HepG2 (cell line): ENCODE results near the gene CHPF. TPM values are rescaled to one million over a fixed set of nuclear protein-coding genes. Genes with fewer than 3 reads are reported as not detected.

ENCODE experiments used
- BCL3 ChIP-seq: sonication (generic); formaldehyde crosslinking; IDR thresholded peaks from 2 replicates; pipeline ENCODE4 v1.5.1; 2020; ENCODE audit warnings: mild to moderate bottlenecking, missing genetic modification reagents, moderate library complexity
- ELF3 ChIP-seq: IDR thresholded peaks from 2 replicates; pipeline ENCODE4 v1.6.1; 2016; ENCODE audit warnings: missing genetic modification reagents, missing compliant biosample characterization
- ERF ChIP-seq: IDR thresholded peaks from 2 replicates; pipeline ENCODE4 v1.6.1; 2018; ENCODE audit warnings: missing biosample characterization, missing genetic modification reagents
- FIP1L1 ChIP-seq: fragments of 200-400 bp; formaldehyde crosslinking; IDR thresholded peaks from 2 replicates; pipeline ENCODE4 v1.6.1; 2018; ENCODE audit warnings: low read depth, mild to moderate bottlenecking, low read length, moderate library complexity, borderline replicate concordance; ENCODE audit not compliant: insufficient read depth
- FLYWCH1 ChIP-seq: sonication (generic); formaldehyde crosslinking; IDR thresholded peaks from 2 replicates; pipeline ENCODE4 v1.8.1; 2023; ENCODE audit warnings: mild to moderate bottlenecking, missing genetic modification reagents
- GPBP1L1 ChIP-seq: sonication (generic); formaldehyde crosslinking; IDR thresholded peaks from 2 replicates; pipeline ENCODE4 v1.5.0; 2020; ENCODE audit warnings: mild to moderate bottlenecking, missing genetic modification reagents
- MTA1 ChIP-seq: sonication (generic); formaldehyde crosslinking; IDR thresholded peaks from 2 replicates; pipeline ENCODE4 v1.4.0; 2020; ENCODE audit warnings: missing genetic modification reagents, mild to moderate bottlenecking, borderline replicate concordance
- TEAD3 ChIP-seq: optimal IDR thresholded peaks from 2 replicates; pipeline ENCODE3; 2016; ENCODE audit warnings: borderline replicate concordance
- ZNF800 ChIP-seq: sonication (generic); formaldehyde crosslinking; IDR thresholded peaks from 2 replicates; pipeline ENCODE4 v1.4.0; 2020; ENCODE audit warnings: missing genetic modification reagents
- polyA plus RNA-seq, 8 experiments: library from polyadenylated mRNA; depleted of rRNA in 3 of 8; stranded (reverse) in 7 of 8; unstranded in 1 of 8; fragments of >200 nt; fragmentation: Illumina TruSeq in 4 of 8; extraction: Trizol in 4 of 8; gene quantifications; 2 replicates each; pipeline versions ENCODE4 v1.2.1 to v1.2.3, GENCODE V29; 2011 to 2016; ENCODE audit warnings: low read depth in 4 of 8, missing spikeins in 1 of 8, mixed read lengths in 1 of 8; ENCODE audit not compliant: insufficient read depth in 1 of 8
- total RNA-seq, 5 experiments: library from RNA; depleted of rRNA; stranded (reverse); fragments of >200 nt; fragmentation: Illumina TruSeq; extraction: Trizol; gene quantifications; 2 replicates each; pipeline ENCODE4 v1.2.3, GENCODE V29; 2016; ENCODE audit warnings: low read depth in 1 of 5
- TF ChIP-seq, protein P1 (sequence below), 2 experiments: sonication (generic) in 1 of 2; formaldehyde crosslinking in 1 of 2; IDR thresholded peaks; 2 replicates each; pipeline versions ENCODE4 v1.4.0 to v1.6.1; 2018 to 2020; ENCODE audit warnings: missing genetic modification reagents in 2 of 2, borderline replicate concordance in 1 of 2, low read depth in 1 of 2, mild to moderate bottlenecking in 1 of 2, missing biosample characterization in 1 of 2
- TF ChIP-seq, protein P2 (sequence below): sonication (generic); formaldehyde crosslinking; IDR thresholded peaks from 2 replicates; pipeline ENCODE4 v1.5.1; 2020; ENCODE audit warnings: mild to moderate bottlenecking, moderate library complexity, missing genetic modification reagents
- TF ChIP-seq, protein P3 (sequence below): sonication (generic); formaldehyde crosslinking; IDR thresholded peaks from 2 replicates; pipeline ENCODE4 v1.4.0; 2020; ENCODE audit warnings: mild to moderate bottlenecking, missing genetic modification reagents, borderline replicate concordance

The CHPF gene
- total and polyA plus RNA-seq, 2 of the 13 experiments (the other 11 are each of a cell fraction or from before 2014, with no cell fraction given), result 79.6 to 111 TPM

DNA sequence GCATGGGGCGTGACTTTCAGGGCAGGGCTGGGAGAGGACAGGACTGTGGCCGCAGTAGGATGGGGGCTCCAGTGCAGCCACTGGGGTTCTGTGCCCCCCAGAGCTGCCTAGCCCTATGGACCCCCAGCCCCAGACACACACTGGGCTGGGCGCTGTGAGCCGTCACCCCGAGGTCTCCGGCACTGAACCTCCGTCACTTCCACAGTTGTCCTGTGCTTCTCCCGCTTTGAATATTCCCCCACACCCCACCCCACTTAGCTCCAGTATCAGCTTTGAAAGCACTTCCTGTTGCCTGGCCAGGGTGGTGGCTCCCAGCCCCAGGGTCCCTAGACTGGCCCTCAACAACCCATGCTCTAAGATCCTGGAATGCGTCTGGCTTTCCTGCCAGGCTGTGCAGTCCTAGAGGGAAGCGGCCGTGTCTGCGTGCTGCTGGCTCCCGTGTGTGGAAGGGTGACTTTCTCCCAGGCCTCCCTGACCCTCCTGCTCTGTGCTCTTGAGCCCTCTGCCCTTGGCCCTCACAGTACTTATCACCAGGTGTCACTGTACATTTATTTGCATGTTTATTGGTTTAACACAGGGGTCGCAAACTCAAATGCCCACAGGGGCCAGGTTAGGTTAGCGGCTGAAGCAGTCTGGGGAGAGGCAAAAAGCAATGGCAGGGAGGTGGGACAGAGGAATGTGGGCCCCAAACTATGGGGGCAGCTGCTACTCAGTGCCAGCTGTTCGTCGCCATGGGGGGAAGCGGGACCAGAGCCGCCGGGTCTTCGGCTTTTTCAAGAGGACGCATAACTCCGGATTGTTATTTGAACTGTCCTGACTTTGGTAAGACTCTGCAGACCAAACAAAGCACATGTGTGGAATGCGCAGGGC is 17.8 kb upstream of the CHPF start (continued):
- TF ChIP-seq, protein P1, sequence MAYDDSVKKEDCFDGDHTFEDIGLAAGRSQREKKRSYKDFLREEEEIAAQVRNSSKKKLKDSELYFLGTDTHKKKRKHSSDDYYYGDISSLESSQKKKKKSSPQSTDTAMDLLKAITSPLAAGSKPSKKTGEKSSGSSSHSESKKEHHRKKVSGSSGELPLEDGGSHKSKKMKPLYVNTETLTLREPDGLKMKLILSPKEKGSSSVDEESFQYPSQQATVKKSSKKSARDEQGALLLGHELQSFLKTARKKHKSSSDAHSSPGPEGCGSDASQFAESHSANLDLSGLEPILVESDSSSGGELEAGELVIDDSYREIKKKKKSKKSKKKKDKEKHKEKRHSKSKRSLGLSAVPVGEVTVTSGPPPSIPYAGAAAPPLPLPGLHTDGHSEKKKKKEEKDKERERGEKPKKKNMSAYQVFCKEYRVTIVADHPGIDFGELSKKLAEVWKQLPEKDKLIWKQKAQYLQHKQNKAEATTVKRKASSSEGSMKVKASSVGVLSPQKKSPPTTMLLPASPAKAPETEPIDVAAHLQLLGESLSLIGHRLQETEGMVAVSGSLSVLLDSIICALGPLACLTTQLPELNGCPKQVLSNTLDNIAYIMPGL (CRISPR knock-in tag; IDR thresholded peaks at IDR 0.05; ENCODE audit: borderline replicate concordance in 1 of 2, low read depth in 1 of 2), result 0 out of 4 replicates have a peak, but pooled peaks of 1 of the 2 experiments have one; percentile 18
- TF ChIP-seq TEAD3 (CRISPR knock-in tag), result peak; percentile 81
- TF ChIP-seq ZNF800 (CRISPR knock-in tag), result no peak
- TF ChIP-seq ERF (CRISPR knock-in tag), result 0 out of 2 replicates have a peak, but pooled peaks have one; percentile 20
- TF ChIP-seq MTA1 (CRISPR knock-in tag), result peak; percentile 13; the same call in 1 of the 2 replicates
- no peak for TF ChIP-seq FIP1L1
- TF ChIP-seq, protein P2, sequence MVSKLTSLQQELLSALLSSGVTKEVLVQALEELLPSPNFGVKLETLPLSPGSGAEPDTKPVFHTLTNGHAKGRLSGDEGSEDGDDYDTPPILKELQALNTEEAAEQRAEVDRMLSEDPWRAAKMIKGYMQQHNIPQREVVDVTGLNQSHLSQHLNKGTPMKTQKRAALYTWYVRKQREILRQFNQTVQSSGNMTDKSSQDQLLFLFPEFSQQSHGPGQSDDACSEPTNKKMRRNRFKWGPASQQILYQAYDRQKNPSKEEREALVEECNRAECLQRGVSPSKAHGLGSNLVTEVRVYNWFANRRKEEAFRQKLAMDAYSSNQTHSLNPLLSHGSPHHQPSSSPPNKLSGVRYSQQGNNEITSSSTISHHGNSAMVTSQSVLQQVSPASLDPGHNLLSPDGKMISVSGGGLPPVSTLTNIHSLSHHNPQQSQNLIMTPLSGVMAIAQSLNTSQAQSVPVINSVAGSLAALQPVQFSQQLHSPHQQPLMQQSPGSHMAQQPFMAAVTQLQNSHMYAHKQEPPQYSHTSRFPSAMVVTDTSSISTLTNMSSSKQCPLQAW (CRISPR knock-in tag), result 0 out of 2 replicates have a peak, but pooled peaks have one; percentile 39
- TF ChIP-seq, protein P3, sequence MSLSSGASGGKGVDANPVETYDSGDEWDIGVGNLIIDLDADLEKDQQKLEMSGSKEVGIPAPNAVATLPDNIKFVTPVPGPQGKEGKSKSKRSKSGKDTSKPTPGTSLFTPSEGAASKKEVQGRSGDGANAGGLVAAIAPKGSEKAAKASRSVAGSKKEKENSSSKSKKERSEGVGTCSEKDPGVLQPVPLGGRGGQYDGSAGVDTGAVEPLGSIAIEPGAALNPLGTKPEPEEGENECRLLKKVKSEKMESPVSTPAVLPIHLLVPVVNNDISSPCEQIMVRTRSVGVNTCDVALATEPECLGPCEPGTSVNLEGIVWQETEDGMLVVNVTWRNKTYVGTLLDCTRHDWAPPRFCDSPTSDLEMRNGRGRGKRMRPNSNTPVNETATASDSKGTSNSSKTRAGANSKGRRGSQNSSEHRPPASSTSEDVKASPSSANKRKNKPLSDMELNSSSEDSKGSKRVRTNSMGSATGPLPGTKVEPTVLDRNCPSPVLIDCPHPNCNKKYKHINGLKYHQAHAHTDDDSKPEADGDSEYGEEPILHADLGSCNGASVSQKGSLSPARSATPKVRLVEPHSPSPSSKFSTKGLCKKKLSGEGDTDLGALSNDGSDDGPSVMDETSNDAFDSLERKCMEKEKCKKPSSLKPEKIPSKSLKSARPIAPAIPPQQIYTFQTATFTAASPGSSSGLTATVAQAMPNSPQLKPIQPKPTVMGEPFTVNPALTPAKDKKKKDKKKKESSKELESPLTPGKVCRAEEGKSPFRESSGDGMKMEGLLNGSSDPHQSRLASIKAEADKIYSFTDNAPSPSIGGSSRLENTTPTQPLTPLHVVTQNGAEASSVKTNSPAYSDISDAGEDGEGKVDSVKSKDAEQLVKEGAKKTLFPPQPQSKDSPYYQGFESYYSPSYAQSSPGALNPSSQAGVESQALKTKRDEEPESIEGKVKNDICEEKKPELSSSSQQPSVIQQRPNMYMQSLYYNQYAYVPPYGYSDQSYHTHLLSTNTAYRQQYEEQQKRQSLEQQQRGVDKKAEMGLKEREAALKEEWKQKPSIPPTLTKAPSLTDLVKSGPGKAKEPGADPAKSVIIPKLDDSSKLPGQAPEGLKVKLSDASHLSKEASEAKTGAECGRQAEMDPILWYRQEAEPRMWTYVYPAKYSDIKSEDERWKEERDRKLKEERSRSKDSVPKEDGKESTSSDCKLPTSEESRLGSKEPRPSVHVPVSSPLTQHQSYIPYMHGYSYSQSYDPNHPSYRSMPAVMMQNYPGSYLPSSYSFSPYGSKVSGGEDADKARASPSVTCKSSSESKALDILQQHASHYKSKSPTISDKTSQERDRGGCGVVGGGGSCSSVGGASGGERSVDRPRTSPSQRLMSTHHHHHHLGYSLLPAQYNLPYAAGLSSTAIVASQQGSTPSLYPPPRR (CRISPR knock-in tag), result peak; percentile 45
- no peak for TF ChIP-seq GPBP1L1 (CRISPR knock-in tag)
- TF ChIP-seq FLYWCH1 (CRISPR knock-in tag), result peak; percentile 78; the same call in 1 of the 2 replicates
- TF ChIP-seq ELF3 (CRISPR knock-in tag), result peak; percentile 40; the same call in 1 of the 2 replicates
- no peak for TF ChIP-seq BCL3 (CRISPR knock-in tag)
